RCC 7860 (cell line): ENCODE measurements around the gene SLC35G4.
"Not testable (repeated sequence)": the region's sequence is repeated elsewhere in the genome, so short reads cannot be mapped to it uniquely, and the experiment has no call there.

ENCODE experiments used
- DNase-seq: peaks from one replicate; pipeline ENCODE4 v3.0.0-alpha.2; 2015; ENCODE audit warnings: low spot score
- FAIRE-seq: peaks from 2 replicates; lab custom pipeline; 2012; peaks lifted over from hg19 to GRCh38; lab: Jason Lieb, UNC

Gene SLC35G4

GRCh38 chr18:11613073-11613472, 3.7 kb downstream of the SLC35G4 start:
- FAIRE-seq, DNase-seq: not testable (repeated sequence)

- FAIRE-seq, DNase-seq: not testable (repeated sequence)
These were observed 4.2 kb downstream of the SLC35G4 start for GRCh38 chr18:11613611-11614010.

- not testable (repeated sequence) for DNase-seq, FAIRE-seq
These were observed 4.6 kb downstream of the SLC35G4 start for GRCh38 chr18:11614042-11614441.

DNA sequence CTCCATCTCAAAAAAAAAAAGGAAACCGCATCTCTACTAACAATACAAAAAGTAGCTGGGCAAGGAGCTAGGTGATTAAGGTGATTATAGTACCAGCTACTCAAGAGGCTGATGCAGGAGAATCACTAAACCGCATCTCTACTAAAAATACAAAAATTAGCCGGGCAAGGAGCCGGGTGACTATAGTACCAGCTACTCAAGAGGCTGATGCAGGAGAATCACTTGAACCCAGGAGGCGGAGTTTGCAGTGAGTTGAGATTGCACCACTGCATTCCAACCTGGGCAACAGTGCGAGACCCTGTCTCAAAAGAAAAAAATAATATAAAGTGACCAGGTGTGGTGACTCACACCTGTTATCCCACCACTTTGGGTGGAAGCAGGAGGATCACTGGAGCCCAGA, 5.6 kb downstream of the SLC35G4 start:
- not testable (repeated sequence) for FAIRE-seq, DNase-seq

- not testable (repeated sequence) for FAIRE-seq
These were observed 37.9 kb downstream of the SLC35G4 start for GRCh38 chr18:11647310-11647709.

DNA sequence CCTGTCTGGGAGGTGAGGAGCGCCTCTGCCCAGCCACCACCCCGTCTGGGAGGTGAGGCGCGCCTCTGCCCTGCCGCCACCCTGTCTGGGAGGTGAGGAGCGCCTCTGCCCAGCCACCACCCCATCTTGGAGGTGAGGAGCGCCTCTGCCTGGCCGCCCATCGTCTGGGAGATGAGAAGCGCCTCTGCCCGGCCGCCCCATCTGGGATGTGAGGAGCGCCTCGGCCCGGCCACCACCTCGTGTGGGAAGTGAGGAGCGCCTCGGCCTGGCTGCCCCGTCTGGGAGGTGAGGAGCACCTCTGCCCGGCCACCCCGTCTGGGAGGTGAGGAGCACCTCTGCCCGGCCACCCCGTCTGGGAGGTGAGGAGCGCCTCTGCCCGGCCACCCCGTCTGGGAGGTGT, 38.4 kb downstream of the SLC35G4 start:
- DNase-seq, FAIRE-seq: not testable (repeated sequence)

More at GRCh38 chr18:11647310-11647709, 37.9 kb downstream of the SLC35G4 start:
- DNase-seq: not testable (repeated sequence)

- DNase-seq (no peak), FAIRE-seq (no peak)
These were observed 40.4 kb downstream of the SLC35G4 start for GRCh38 chr18:11649839-11650238.

GRCh38 chr18:11651899-11652298, 42.5 kb downstream of the SLC35G4 start:
- DNase-seq (no peak), FAIRE-seq (no peak)

DNA sequence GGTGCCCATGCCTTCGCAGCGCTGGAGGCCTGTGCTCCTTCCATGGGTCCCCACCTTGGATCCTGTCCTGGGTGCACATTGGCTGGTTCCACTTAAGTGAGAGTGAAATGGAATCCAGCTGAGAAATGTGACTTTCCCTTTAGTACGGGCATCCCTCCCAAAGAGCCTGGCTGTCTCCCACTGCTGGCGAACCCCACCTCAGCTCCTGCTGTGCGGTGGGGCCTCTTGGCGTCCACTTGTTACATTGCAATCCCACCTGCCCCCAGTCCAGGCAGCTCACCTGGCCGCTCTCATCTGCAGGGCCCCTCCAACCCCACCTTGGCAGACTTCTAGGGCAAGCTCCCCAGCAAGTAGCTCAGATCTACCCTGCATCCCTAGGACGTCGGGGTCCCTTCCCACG, 44.1 kb downstream of the SLC35G4 start:
- FAIRE-seq: no peak
- DNase-seq: no peak

- no peak for FAIRE-seq
- no peak for DNase-seq
These were observed 45.6 kb downstream of the SLC35G4 start for GRCh38 chr18:11654736-11655605.

- FAIRE-seq: no peak
These were observed 46.2 kb downstream of the SLC35G4 start for GRCh38 chr18:11655606-11655932.

GRCh38 chr18:11657152-11657551, 47.8 kb downstream of the SLC35G4 start:
- FAIRE-seq (no peak), DNase-seq (no peak)

More at GRCh38 chr18:11655606-11655932, 46.2 kb downstream of the SLC35G4 start:
- DNase-seq: no peak

- no peak for DNase-seq
- no peak for FAIRE-seq
These were observed 48.2 kb downstream of the SLC35G4 start for GRCh38 chr18:11657554-11657953.

DNA sequence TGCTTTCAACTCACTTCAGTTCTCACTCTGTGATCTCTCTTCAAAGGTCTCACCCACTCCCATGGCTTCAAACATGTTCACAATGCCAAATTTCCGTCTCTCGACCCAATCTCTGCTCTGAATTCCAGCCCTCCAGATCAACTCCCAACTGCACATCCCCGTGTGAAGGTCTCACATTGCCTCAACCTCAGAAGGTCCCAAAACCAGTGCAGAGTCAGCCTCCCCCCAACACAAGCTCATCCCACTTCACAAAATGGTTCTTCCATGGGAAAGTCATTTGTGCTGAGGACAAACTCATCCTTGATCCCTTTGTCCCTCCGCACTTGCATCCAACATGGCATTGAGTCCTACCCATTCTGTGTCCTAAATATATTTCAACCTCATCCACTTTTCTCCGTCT, 48.6 kb downstream of the SLC35G4 start:
- DNase-seq (no peak), FAIRE-seq (no peak)

- no peak for FAIRE-seq
These were observed 49.6 kb downstream of the SLC35G4 start for GRCh38 chr18:11658989-11659388.

More at GRCh38 chr18:11658989-11659388, 49.6 kb downstream of the SLC35G4 start:
- DNase-seq: no peak
